NOMO-1 (cell line): Measurements from ENCODE around the gene PCSK6.
"Not testable (repeated sequence)": the region's sequence is repeated elsewhere in the genome, so short reads cannot be mapped to it uniquely, and the experiment has no call there.

ENCODE experiments used
- DNase-seq, 2 experiments: peaks; one replicate each; lab custom pipeline; 2025; ENCODE audit not compliant: unreplicated experiment in 2 of 2; lab: John Stamatoyannopoulos, UW

Gene PCSK6

GRCh38 chr15:101368086-101368780 is 121.3 kb downstream of the PCSK6 start:
- DNase-seq = no peak

- no peak for DNase-seq
Measured at GRCh38 chr15:101366853-101367252, 122.7 kb downstream of the PCSK6 start.

- no peak for DNase-seq
Measured at GRCh38 chr15:101362986-101363566, 126.4 kb downstream of the PCSK6 start.

GRCh38 chr15:101362359-101362758 is 127.1 kb downstream of the PCSK6 start:
- no peak for DNase-seq

- no peak for DNase-seq
Measured at GRCh38 chr15:101361418-101361817, 128.1 kb downstream of the PCSK6 start.

GRCh38 chr15:101359365-101359947 is 130.1 kb downstream of the PCSK6 start:
- no peak for DNase-seq

- DNase-seq = no peak
Measured at GRCh38 chr15:101358895-101359294, 130.6 kb downstream of the PCSK6 start.

- DNase-seq = no peak
Measured at GRCh38 chr15:101357885-101358284, 131.6 kb downstream of the PCSK6 start.

GRCh38 chr15:101357333-101357732 is 132.2 kb downstream of the PCSK6 start:
- no peak for DNase-seq

- not testable (repeated sequence) for DNase-seq
Measured at GRCh38 chr15:101356512-101357172, 132.9 kb downstream of the PCSK6 start.

GRCh38 chr15:101355678-101356464 is 133.6 kb downstream of the PCSK6 start:
- no peak for DNase-seq

- DNase-seq = no peak
Measured at GRCh38 chr15:101354891-101355623, 134.4 kb downstream of the PCSK6 start.

GRCh38 chr15:101353240-101353639 is 136.3 kb downstream of the PCSK6 start:
- DNase-seq = no peak

- no peak for DNase-seq
Measured at GRCh38 chr15:101351736-101352135, 137.8 kb downstream of the PCSK6 start.

GRCh38 chr15:101349047-101349951 is 140.2 kb downstream of the PCSK6 start:
- no peak for DNase-seq

GRCh38 chr15:101348643-101349042 is 140.9 kb downstream of the PCSK6 start:
- no peak for DNase-seq

GRCh38 chr15:101348015-101348414 is 141.5 kb downstream of the PCSK6 start:
- DNase-seq = no peak

- DNase-seq = no peak
Measured at GRCh38 chr15:101347454-101347853, 142.1 kb downstream of the PCSK6 start.

- no peak for DNase-seq
Measured at GRCh38 chr15:101346928-101347327, 142.6 kb downstream of the PCSK6 start.
